ENCODE results near the gene SLCO4A1.

- TF ChIP-seq CTCF (IDR thresholded peaks at IDR 0.05) (no peak), POLR2A (IDR thresholded peaks at IDR 0.05) (no peak)
Measured at GRCh38 chr20:62634330-62634967, 7.9 kb upstream of the SLCO4A1 start.
